ENCODE results near the gene GAREM2. TPM values are rescaled to one million over a fixed set of nuclear protein-coding genes. Genes with fewer than 3 reads are reported as not detected.
A peak's percentile ranks its signal among the peaks of the same experiment; 100 is the strongest.

The GAREM2 gene
- total RNA-seq, 4 donors from 2014 or later, result 1.8 to 5.5 (median 3.3) TPM

- Histone ChIP-seq H3K27me3 (no peaks in the 10 kb centered on the region), H3K4me3 (no peak overlapping the region), H3K4me1 (peaks cover 0 to 31% (median 6%) of the 10 kb centered on the region in 3 donors), H3K36me3 (peaks cover 0 to 69% of the 10 kb centered on the region in 2 donors), H3K27ac (peak overlapping the region in 2 of 4 donors; percentile 0 to 35), H3K9me3 (no peaks in the 10 kb centered on the region)
- no peak for ATAC-seq
- 70% methylated on average over 2 of the region's 4 CpGs; no CpG with 5 or more reads in 1 of the 2 donors for WGBS, 2 donors (ENCODE audit: low coverage in 1 of 2)
- TF ChIP-seq POLR2AphosphoS5 (IDR thresholded peaks at IDR 0.05) (no peak), CTCF (IDR thresholded peaks at IDR 0.05) (no peak), EP300 (IDR thresholded peaks at IDR 0.05) (no peak), POLR2A (IDR thresholded peaks at IDR 0.05) (no peak)
Observed at GRCh38 chr2:26189751-26190150, 16.9 kb downstream of the GAREM2 start.

- Histone ChIP-seq H3K27ac (peak overlapping the region in 2 of 4 donors; percentile 0 to 35), H3K4me1 (peaks cover 0 to 27% (median 6%) of the 10 kb centered on the region in 3 donors), H3K9me3 (no peaks in the 10 kb centered on the region), H3K4me3 (no peak overlapping the region), H3K36me3 (peaks cover 0 to 75% of the 10 kb centered on the region in 2 donors), H3K27me3 (no peaks in the 10 kb centered on the region)
- WGBS, 2 donors (ENCODE audit: low coverage in 1 of 2), result 80% methylated on average over 1 of the region's 7 CpGs; no CpG with 5 or more reads in 1 of the 2 donors
- TF ChIP-seq CTCF (IDR thresholded peaks at IDR 0.05) (no peak), POLR2AphosphoS5 (IDR thresholded peaks at IDR 0.05) (no peak), POLR2A (IDR thresholded peaks at IDR 0.05) (no peak), EP300 (IDR thresholded peaks at IDR 0.05) (no peak)
- ATAC-seq, result no peak
Observed at GRCh38 chr2:26190369-26190768, 17.5 kb downstream of the GAREM2 start.

GRCh38 chr2:26191316-26192159 lies 18.6 kb downstream of the GAREM2 start:
- ATAC-seq, result no peak
- no peak overlapping the region for H3K27ac ChIP-seq
- TF ChIP-seq EP300 (IDR thresholded peaks at IDR 0.05), result no peak
- TF ChIP-seq CTCF (IDR thresholded peaks at IDR 0.05), result no peak
- no peak for TF ChIP-seq POLR2A (IDR thresholded peaks at IDR 0.05)
- no peak for TF ChIP-seq POLR2AphosphoS5 (IDR thresholded peaks at IDR 0.05)
- H3K4me3 ChIP-seq, result no peak overlapping the region
- 78 to 93% methylated on average over 3 to 16 of the region's 20 CpGs for WGBS, 2 donors (ENCODE audit: low coverage in 1 of 2)
- H3K4me1 ChIP-seq, result peaks cover 0 to 15% (median 0%) of the 10 kb centered on the region in 3 donors
- H3K36me3 ChIP-seq, result peaks cover 2 to 87% of the 10 kb centered on the region in 2 donors
- H3K27me3 ChIP-seq, result no peaks in the 10 kb centered on the region
- no peaks in the 10 kb centered on the region for H3K9me3 ChIP-seq

DNA sequence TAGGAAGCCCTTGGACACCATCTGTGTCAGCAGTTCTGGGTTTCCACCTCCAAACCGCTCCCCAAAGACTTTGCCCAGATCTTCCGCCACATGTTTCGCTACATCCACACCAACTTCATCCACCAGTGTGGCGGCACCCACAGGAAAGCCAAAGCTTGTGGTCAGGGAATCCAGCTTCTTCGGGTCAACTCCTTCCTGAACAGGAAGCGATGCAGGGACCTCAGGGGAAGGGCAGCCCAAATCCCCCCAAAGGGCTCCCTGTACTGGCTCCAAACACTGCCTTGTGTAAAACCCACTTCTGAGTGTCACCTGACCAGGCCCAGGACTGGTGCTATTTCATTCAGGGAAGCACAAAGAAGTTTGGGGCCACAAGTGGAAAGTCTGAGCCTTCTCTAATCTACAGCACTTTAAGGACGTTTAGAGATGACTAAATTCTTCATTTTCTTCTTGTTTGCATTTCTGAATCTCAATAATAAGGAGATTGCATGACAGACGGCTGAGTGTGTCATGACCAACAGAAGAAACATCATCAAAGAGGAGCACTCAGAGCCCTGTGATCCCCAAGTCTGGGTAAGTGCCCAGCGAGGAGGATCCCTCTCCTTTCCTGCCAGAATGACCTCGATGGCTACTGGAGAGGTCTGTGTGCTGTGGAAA lies 20.8 kb downstream of the GAREM2 start:
- Histone ChIP-seq H3K36me3 (peaks cover 4 to 97% of the 10 kb centered on the region in 2 donors), H3K9me3 (no peaks in the 10 kb centered on the region), H3K4me1 (peaks cover 0 to 15% (median 0%) of the 10 kb centered on the region in 3 donors), H3K4me3 (no peak overlapping the region), H3K27me3 (no peaks in the 10 kb centered on the region), H3K27ac (no peak overlapping the region)
- no peak for ATAC-seq
- TF ChIP-seq POLR2A (IDR thresholded peaks at IDR 0.05) (no peak), EP300 (IDR thresholded peaks at IDR 0.05) (no peak), CTCF (IDR thresholded peaks at IDR 0.05) (no peak), POLR2AphosphoS5 (IDR thresholded peaks at IDR 0.05) (no peak)
- 75 to 100% methylated on average over 3 to 4 of the region's 10 CpGs for WGBS, 2 donors (ENCODE audit: low coverage in 1 of 2)
